AML-193 (cell line): ENCODE results near the gene PRKAG3.
A peak's percentile ranks its signal among the peaks of the same experiment; 100 is the strongest.

Source experiments
- DNase-seq, 2 experiments: peaks; one replicate each; lab custom pipeline; 2025; lab: John Stamatoyannopoulos, UW

The PRKAG3 gene

DNA sequence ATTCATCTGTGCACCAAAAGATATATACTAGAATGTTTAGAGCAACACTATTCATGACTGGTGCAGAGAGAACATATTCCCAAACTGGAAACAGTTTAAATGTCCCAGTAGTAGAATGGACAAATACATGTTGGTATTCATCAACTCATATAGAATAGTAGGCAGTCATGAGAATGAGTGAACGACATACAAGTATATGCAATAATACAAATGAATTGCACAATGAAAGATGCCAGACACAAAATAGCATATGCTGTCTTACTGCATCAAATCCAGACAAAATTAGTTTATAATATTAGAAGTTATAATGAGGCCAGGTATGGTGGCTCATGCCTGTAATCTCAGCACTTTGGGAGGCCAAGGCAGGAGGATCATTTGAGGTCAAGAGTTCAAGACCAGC lies 8.3 kb upstream of the PRKAG3 start:
- DNase-seq, result no peak

- peak; percentile 80 to 82 for DNase-seq
Observed at GRCh38 chr2:218839430-218839829, 7.8 kb upstream of the PRKAG3 start.

GRCh38 chr2:218837495-218837894 lies 5.9 kb upstream of the PRKAG3 start:
- no peak for DNase-seq

DNA sequence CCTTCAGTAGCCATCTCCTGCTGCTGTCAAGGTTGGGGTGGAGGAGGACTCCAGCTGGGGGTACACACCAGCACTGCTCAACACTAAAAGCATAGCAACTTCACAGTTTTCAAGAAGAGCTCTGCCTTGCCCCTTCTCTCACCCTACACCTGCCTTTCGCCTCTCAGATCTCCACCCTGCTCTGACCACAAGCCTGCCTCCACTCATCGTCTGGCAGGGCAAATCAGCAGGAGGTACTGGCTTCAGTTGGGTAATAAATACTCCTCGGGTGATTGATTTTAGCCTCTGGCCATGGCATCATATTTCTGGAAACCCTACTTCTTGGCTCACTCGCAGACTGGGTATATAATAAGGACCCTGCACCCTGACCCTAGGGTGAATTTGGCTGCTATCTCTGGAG lies 3.1 kb upstream of the PRKAG3 start:
- DNase-seq, result no peak

- no peak for DNase-seq
Observed at GRCh38 chr2:218833023-218833609, 1.5 kb upstream of the PRKAG3 start.

DNA sequence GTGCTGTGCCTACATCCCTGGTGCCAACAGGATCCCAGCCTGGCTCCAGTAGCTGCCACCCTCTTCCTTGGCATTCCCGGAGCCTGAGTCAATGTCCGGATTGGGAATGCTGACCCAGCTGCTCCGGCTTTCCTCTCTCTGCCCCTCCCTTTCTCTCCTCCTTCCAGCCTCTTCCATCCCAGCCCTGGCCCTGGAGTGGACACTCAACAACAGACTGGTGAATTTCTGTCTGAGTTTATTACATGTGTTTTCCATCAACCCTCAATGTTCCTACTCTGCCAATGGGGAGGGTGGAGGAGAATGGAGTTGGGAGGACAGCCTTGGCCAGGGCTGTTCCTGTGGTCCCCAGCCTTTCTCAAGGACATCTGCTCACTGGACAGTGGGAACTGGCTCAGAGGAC lies 917 bp upstream of the PRKAG3 start:
- no peak for DNase-seq

DNA sequence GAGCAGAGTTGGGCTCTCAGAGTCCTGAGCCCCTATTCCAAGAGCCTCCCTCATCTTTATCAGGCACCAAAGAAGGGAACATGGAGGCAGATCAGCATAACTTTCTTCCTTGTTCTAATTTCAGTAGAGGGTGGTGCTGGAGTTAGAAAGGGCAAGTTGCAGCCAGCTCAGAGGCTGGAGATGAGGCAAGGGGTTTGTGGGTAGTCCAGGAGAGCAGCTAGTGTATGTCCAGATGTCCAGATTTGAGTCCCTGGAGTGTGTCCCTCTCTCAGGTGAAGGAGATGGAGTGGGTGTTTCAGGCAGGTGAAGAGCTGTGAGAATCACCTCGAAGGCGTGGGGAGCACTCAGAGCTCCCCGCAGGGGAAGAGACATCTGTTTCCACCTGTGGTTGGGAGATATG lies 478 bp upstream of the PRKAG3 start:
- no peak for DNase-seq

DNA sequence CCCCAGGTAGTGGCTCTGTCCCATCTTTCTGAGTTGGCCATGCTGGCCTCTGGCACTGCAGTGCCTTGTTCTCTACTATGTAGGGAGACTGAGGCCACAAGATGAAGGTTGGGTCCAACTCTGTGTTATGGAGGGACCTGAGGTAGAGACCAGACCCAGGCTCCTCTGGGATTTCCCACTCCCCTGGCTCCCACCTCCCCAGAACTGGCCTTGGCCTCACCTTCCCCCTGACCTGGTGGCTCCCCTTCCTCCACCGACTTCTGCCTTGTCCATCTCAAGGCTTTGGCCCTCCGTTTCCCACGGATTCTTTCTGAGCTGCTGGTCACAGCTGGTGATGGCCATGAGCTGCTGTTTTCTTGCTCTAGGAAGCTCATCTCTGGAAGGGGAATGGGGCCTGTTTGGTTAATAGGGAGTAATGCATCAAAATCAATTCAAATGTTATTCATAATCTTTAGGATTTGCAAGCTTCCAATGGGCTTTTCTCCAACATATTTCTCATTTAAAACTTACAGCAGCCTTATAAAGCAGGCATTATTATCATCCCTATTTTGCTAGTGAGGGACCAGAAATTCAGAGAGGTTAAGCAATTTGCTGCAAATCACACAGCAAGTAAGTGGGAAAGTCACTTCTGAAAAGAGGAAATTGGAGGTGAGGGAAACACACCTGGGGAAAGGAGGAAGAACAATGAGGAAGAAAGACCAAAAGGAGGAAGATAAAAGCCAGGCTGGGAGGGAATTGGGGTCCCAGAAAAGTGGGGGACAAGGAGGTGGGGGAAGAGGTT lies 887 bp downstream of the PRKAG3 start:
- no peak for DNase-seq

- no peak for DNase-seq
Observed at GRCh38 chr2:218829868-218830451, 1.6 kb downstream of the PRKAG3 start.

GRCh38 chr2:218828477-218828778 lies 3.2 kb downstream of the PRKAG3 start:
- DNase-seq, result no peak

DNA sequence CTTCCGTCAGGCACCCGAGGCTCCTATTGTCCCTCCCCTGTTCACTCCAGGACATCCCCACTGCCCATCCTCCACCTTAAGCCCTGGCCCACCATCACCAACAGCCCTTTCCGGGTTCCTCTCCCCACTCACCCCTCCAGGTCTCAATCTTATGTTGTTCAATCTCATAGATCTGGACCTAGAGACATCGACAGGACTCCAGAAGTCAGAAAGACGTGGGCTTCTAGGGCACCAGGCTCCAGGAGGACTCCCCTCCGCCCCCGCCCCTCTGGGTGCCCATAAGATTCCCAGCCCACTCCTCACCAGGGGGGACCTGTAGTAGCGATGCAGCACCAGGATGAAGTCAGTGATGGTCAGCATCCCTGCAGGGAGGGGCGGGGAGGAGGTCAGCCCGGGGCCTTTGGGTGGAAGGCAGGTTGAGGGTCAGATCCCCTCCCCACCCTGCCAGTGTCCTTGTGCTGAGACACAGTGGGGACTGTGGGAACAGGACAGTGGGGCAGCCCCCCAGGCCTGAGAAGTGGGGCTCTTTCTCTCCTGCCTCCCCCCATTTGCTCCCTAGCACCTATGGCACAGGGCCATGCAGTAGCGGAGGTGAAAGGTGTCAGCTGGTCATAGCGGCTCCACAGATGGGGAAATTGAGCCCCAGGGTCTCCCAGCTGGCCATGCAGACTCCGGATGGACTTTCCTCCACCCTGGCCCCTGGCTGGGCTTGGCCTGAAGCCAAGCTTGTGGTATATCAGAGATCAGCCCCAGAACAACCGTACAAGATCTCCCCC lies 3.7 kb downstream of the PRKAG3 start:
- DNase-seq, result no peak

DNA sequence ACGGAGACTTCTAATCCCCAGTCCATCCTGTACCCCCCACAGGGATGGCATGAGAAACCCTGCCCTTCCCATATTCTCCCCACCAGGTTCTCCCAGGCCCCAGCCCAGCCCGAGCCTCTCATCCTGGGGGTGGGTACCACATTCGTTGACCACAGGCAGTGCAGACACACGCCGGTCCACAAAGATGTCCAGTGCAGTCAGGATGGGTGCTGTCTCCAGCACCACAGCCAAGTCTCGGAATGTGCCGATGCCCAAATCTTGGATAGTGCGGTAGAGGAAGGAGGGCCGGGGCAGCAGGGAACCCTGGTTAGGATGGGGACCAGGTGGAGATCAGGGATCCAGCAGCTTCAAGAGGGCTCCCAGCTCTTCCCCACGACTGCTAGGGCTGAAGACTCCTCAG lies 4.8 kb downstream of the PRKAG3 start:
- DNase-seq, result no peak

- no peak for DNase-seq
Observed at GRCh38 chr2:218824004-218824403, 7.6 kb downstream of the PRKAG3 start.

DNA sequence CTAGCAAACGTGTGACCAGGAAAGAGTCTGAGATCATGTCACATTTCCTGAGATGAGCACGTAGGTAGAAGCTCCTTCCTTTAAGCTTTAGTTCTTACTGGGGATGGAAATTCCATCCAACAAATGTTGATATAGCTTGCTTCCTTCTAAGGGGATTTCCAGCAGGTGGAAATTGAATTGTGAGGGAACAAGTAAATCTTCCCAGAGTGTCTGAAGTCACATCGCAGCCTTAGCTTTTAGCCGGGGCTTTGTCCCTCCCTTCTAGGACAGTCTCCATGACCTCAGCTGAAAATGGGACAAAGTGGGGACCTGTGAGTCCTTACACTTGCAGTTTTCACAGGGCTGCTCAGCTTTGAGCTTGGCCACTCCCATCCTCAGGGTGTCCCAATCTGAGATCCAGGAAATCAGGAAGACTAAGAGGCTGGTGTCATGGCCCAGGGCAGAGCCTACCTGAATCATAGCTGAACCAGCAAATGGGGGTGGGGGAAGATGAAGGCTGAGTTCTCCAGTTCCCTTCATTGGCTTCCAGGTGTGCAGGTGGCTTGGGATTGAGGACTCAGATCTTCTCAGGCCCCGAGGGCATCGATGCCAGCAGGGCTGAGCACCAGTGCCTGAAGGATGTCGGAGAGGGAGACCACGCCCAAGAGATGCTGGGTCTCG lies 8.3 kb downstream of the PRKAG3 start:
- DNase-seq, result no peak

DNA sequence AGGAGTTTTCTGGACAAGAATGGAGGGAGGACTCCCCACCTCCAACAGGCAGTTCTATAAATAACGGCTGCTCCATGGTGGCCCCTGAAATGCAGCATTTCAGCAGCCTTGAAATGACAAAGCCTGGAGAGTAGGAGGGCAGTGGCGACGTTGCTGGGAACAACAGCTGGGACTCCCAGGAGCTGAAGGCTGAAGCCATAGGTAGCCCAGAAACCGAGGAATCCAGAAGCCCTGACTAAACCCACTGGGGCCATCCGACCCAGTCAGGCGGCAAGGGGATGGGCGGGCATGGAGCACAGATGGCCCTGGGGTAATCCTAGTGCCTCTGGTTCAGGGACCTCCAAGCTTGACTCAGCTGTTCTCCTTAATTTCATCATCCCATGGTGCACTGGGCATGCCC lies 9.0 kb downstream of the PRKAG3 start:
- DNase-seq, result no peak

DNA sequence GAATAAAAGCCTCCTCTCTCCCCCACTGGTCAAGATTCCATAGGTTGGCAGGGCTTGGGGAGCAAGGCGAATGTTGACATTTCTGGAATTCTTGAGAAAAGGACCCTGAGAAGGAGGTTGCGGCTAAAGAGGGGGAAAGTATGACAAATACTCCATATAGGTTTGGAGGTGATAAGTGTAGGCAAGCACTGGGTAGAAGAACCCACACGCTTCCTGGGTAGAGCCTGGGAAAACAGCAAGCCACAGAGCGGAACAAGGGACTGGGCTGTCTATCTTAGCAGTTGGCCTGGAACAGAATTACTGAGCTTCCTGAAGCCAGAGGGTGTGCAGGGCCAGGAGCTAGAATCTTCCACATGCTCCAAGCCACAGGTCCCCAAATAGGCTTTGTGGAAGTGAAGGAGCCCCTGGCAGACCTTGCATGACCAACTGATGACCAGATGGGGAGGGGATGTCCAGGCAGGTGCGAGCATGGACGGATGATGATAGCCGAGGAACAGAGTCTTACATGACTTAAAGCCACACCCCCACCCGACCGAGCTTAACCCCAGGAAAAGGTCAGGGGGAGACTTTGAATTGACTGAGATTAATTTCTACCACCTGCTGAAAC lies 9.9 kb downstream of the PRKAG3 start:
- no peak for DNase-seq

DNA sequence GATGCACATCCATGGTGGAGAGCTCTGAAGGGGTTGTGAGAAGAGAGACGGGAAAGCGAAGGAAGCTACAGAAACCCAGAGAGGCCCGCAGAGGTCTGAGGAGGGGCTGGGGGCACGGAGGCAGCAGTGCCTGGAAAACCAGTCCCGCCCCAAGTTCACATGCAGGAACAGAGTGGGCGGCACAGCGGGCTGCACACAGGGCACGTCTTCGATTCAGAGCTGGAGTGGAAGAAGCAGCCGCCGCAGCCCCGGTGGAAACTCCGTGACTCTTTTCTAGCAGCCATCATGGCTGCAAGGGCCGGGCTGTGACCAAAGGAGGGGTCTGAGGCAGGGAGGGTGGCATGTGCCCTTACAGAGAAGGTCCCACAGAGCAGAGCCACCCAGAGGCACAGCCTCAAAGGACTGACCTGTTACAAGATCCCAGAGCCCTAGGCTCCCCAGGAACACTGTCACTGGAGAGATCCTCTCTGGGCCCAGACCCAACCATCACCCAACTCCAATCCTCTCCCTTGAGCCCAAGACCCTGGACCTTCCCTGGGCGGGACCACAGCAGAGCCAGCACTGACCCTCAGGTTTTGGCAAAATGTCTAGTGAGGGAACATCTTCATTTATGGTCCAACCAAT lies 10.7 kb downstream of the PRKAG3 start:
- no peak for DNase-seq

GRCh38 chr2:218819093-218819492 lies 12.5 kb downstream of the PRKAG3 start:
- no peak for DNase-seq

DNA sequence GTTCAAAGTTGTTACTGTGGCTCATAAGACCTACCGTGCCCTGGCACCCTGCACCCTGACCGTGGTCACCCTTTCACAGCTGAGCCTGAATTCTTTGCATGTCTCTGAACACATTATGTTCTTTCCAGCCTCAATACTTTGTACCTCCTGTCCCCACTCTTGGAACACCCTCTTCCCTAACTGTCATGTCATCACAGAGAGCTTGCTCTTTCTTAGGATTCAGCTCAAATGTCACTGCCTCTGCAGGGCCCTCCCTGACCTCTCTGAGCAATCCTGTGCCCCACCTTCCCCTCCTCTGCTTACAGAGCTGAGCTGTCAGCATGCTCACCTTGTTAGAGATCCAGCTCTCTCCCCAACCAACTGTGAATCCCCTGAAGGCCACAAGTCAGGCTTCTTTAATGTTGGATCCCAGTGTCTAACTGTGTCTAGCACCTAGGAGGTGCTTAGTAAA lies 15.0 kb downstream of the PRKAG3 start:
- no peak for DNase-seq

DNA sequence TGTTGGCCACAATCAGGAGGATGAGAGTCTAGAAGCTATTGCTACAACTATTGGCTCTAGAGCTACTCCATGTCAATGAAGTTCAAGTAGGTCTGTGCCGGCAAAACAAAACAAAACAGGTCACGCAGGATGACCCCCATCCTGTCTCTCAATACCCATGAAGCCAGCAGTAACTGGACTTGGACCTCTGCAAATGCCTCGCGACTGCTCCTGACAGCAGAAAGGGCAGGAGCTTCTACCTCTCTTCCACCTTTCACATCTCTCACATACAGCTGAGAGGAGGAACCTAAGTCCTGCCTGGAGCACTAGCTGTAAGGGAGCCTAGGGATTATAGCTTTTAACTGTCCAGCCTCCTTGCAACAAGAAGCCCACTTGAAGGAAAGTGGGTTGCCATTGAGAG lies 16.0 kb downstream of the PRKAG3 start:
- no peak for DNase-seq

DNA sequence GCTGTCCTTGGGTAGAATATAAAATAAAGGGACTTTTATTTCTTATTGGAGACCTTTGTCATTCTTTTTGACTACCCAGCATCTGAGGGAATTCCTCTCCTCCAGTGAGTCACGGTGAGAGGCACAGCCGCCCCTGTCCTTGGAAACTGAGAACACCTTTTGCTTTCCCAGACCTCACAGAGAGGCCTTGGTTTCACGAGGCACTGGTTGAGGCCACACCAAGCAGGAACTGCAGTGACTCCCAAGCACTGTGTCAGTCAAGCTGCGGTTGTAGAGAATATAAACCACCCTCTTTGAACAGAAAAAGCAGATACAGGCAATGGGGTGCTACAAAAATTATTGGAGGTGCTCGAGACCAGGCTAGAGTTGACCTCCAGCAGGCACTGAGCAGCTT lies 16.4 kb downstream of the PRKAG3 start:
- no peak for DNase-seq
